HepG2 (cell line): ENCODE measurements around the gene MLXIPL. TPM values are rescaled to one million over a fixed set of nuclear protein-coding genes. Genes with fewer than 3 reads are reported as not detected.

Experiments used
- CC2D1A ChIP-seq: sonication (generic); formaldehyde crosslinking; IDR thresholded peaks from 2 replicates; pipeline ENCODE4 v1.8.1; 2023; ENCODE audit warnings: mild to moderate bottlenecking, missing genetic modification reagents
- DNMT1 ChIP-seq: sonication (generic); formaldehyde crosslinking; IDR thresholded peaks from 2 replicates; pipeline ENCODE4 v1.5.1; 2020; ENCODE audit warnings: mild to moderate bottlenecking, missing genetic modification reagents
- DPF2 ChIP-seq: sonication (generic); formaldehyde crosslinking; IDR thresholded peaks from 2 replicates; pipeline ENCODE4 v1.4.0; 2020; ENCODE audit warnings: mild to moderate bottlenecking, low read depth, missing genetic modification reagents, borderline replicate concordance
- FOSL1 ChIP-seq: sonication (generic); formaldehyde crosslinking; IDR thresholded peaks from 2 replicates; pipeline ENCODE4 v1.9.0; 2021; ENCODE audit warnings: missing genetic modification reagents, borderline replicate concordance
- HNRNPK ChIP-seq: fragments of 200-400 bp; formaldehyde crosslinking; IDR thresholded peaks from 2 replicates; pipeline ENCODE4 v1.6.1; 2018; ENCODE audit warnings: low read length, low read depth, moderate library complexity, mild to moderate bottlenecking; ENCODE audit not compliant: poor library complexity, severe bottlenecking
- JUNB ChIP-seq: sonication (generic); formaldehyde crosslinking; IDR thresholded peaks from 2 replicates; pipeline ENCODE4 v1.8.0; 2022; ENCODE audit warnings: missing genetic modification reagents, mild to moderate bottlenecking, borderline replicate concordance
- KLF15 ChIP-seq: sonication (generic); formaldehyde crosslinking; IDR thresholded peaks from 2 replicates; pipeline ENCODE4 v1.8.1; 2023; ENCODE audit warnings: borderline replicate concordance, mild to moderate bottlenecking, inconsistent platforms, missing genetic modification reagents, mixed read lengths
- MAFK ChIP-seq, 2 experiments: IDR thresholded peaks in 1 of 2; conservative IDR thresholded peaks in 1 of 2; 2 replicates each; pipeline ENCODE4 v1.6.1; 2011; ENCODE audit warnings: improper control_type of control experiment in 2 of 2, low read length in 2 of 2
- MEIS1 ChIP-seq: sonication (generic); formaldehyde crosslinking; IDR thresholded peaks from 2 replicates; pipeline ENCODE4 v1.9.0; 2021; ENCODE audit warnings: mild to moderate bottlenecking, missing genetic modification reagents, moderate library complexity, borderline replicate concordance
- PAWR ChIP-seq: sonication (generic); formaldehyde crosslinking; IDR thresholded peaks from 2 replicates; pipeline ENCODE4 v1.4.0; 2020; ENCODE audit warnings: missing genetic modification reagents, mild to moderate bottlenecking, borderline replicate concordance
- SALL2 ChIP-seq: sonication (generic); formaldehyde crosslinking; IDR thresholded peaks from 2 replicates; pipeline ENCODE4 v1.8.1; 2023; ENCODE audit warnings: mild to moderate bottlenecking, missing genetic modification reagents, inconsistent platforms
- SETDB1 ChIP-seq: sonication (generic); formaldehyde crosslinking; IDR thresholded peaks from 2 replicates; pipeline ENCODE4 v1.5.1; 2020; ENCODE audit warnings: missing genetic modification reagents, mild to moderate bottlenecking, borderline replicate concordance
- SMARCE1 ChIP-seq: fragments of 450-650 bp; IDR thresholded peaks from 2 replicates; pipeline ENCODE4 v1.6.1; 2017; ENCODE audit warnings: borderline replicate concordance
- ZFP37 ChIP-seq: sonication (generic); formaldehyde crosslinking; IDR thresholded peaks from 2 replicates; pipeline ENCODE4 v1.4.0; 2020; ENCODE audit warnings: missing genetic modification reagents, borderline replicate concordance
- ZFP82 ChIP-seq: sonication (generic); formaldehyde crosslinking; IDR thresholded peaks from 2 replicates; pipeline ENCODE4 v1.5.1; 2020; ENCODE audit warnings: mild to moderate bottlenecking, missing genetic modification reagents, borderline replicate concordance
- ZFX ChIP-seq: sonication (generic); formaldehyde crosslinking; IDR thresholded peaks from 2 replicates; pipeline ENCODE4 v1.4.0; 2020; ENCODE audit warnings: mild to moderate bottlenecking, low read depth, missing genetic modification reagents, moderate library complexity
- ZKSCAN1 ChIP-seq: fragments of 150-350 bp; IDR thresholded peaks from 2 replicates; pipeline ENCODE4 v1.6.1; 2014; ENCODE audit warnings: low read length
- ZNF232 ChIP-seq: sonication (generic); formaldehyde crosslinking; IDR thresholded peaks from 2 replicates; pipeline ENCODE4 v1.4.0; 2020; ENCODE audit warnings: missing genetic modification reagents, borderline replicate concordance
- ZNF274 ChIP-seq: sonication (generic); formaldehyde crosslinking; IDR thresholded peaks from 2 replicates; pipeline ENCODE4 v1.5.1; 2020; ENCODE audit warnings: mild to moderate bottlenecking, missing genetic modification reagents
- ZNF530 ChIP-seq: sonication (generic); formaldehyde crosslinking; IDR thresholded peaks from 2 replicates; pipeline ENCODE4 v1.5.0; 2020; ENCODE audit warnings: low read depth, mild to moderate bottlenecking, missing genetic modification reagents
- ZNF747 ChIP-seq: sonication (generic); formaldehyde crosslinking; IDR thresholded peaks from 2 replicates; pipeline ENCODE4 v1.8.1; 2023; ENCODE audit warnings: missing genetic modification reagents, mild to moderate bottlenecking, borderline replicate concordance
- polyA plus RNA-seq, 8 experiments: library from polyadenylated mRNA; depleted of rRNA in 3 of 8; stranded (reverse) in 7 of 8; unstranded in 1 of 8; fragments of >200 nt; fragmentation: Illumina TruSeq in 4 of 8; extraction: Trizol in 4 of 8; gene quantifications; 2 replicates each; pipeline versions ENCODE4 v1.2.1 to v1.2.3, GENCODE V29; 2011 to 2016; ENCODE audit warnings: low read depth in 4 of 8, missing spikeins in 1 of 8, mixed read lengths in 1 of 8; ENCODE audit not compliant: insufficient read depth in 1 of 8
- total RNA-seq, 5 experiments: library from RNA; depleted of rRNA; stranded (reverse); fragments of >200 nt; fragmentation: Illumina TruSeq; extraction: Trizol; gene quantifications; 2 replicates each; pipeline ENCODE4 v1.2.3, GENCODE V29; 2016; ENCODE audit warnings: low read depth in 1 of 5
- TF ChIP-seq, protein P1 (sequence below), 2 experiments: sonication (generic) in 1 of 2; formaldehyde crosslinking in 1 of 2; IDR thresholded peaks; 2 replicates each; pipeline versions ENCODE4 v1.4.0 to v1.6.1; 2016 to 2020; ENCODE audit warnings: borderline replicate concordance in 1 of 2, low read depth in 1 of 2, mild to moderate bottlenecking in 1 of 2, missing genetic modification reagents in 1 of 2
- TF ChIP-seq, protein P2 (sequence below): sonication (generic); formaldehyde crosslinking; IDR thresholded peaks from 2 replicates; pipeline ENCODE4 v1.4.0; 2020; ENCODE audit warnings: missing genetic modification reagents, low read depth, mild to moderate bottlenecking, borderline replicate concordance

The MLXIPL gene
- total and polyA plus RNA-seq, 2 of the 13 experiments (the other 11 are each of a cell fraction or from before 2014, with no cell fraction given), result 51.6 to 60.1 TPM

DNA sequence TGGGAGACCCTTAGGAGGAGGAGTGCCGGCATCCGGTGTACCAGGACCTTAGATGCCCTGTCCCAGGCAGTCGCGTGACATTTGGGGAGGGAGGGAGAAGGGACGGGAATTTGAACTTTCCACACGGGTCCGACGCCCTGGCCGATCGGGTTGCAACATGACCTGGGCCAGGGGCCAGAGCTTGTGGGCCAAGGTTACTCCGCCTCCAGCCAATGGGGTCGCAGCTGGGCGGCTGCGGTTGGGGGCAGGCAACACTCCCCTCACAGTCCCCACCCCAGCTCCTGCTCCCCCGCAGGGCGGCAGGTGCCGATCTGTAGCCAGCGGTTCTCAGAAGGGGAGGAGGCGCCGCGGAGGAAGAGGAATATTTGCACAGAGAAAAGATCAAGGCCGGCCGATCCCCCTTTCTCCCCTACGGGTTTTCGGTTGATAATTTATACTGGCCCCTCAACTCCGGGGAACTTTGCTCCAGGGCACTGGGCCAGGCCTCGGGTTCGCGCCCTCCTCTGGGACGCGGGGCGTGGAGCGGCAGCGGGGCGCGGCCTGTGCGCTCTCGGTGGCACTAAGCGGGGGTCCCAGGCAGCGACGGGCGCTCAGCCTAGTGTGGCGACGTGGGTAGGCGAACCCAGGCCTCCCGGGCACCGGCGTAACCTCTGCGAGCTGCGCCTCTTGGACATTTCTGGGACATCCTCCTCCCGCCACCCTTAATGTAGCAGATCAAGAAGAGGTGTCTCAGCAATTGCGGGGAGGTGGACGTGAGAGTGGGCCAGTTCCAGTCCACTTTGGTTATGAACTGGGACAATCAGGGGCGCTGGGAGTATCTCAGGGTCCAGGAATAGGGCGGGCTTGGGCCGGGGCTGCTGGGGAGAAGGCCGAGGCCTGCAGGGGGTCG, 1.2 kb downstream of the MLXIPL start (continued):
- TF ChIP-seq, protein P1, sequence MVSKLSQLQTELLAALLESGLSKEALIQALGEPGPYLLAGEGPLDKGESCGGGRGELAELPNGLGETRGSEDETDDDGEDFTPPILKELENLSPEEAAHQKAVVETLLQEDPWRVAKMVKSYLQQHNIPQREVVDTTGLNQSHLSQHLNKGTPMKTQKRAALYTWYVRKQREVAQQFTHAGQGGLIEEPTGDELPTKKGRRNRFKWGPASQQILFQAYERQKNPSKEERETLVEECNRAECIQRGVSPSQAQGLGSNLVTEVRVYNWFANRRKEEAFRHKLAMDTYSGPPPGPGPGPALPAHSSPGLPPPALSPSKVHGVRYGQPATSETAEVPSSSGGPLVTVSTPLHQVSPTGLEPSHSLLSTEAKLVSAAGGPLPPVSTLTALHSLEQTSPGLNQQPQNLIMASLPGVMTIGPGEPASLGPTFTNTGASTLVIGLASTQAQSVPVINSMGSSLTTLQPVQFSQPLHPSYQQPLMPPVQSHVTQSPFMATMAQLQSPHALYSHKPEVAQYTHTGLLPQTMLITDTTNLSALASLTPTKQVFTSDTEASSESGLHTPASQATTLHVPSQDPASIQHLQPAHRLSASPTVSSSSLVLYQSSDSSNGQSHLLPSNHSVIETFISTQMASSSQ (IDR thresholded peaks at IDR 0.05; ENCODE audit: low read depth), result 0 out of 2 replicates have a peak, but pooled peaks have one; percentile 16
- TF ChIP-seq, protein P1 (CRISPR knock-in tag; IDR thresholded peaks at IDR 0.05; ENCODE audit: borderline replicate concordance), result peak; percentile 90; the same call in 1 of the 2 replicates
- TF ChIP-seq PAWR (CRISPR knock-in tag) (no peak), CC2D1A (0 out of 2 replicates have a peak, but pooled peaks have one; percentile 24), ZFP82 (no peak), SALL2 (CRISPR knock-in tag) (no peak), FOSL1 (no peak), ZNF747 (CRISPR knock-in tag) (peak; percentile 81), HNRNPK (peak; percentile 69), ZFX (CRISPR knock-in tag) (peak; percentile 86), MAFK (conservative IDR thresholded peaks at IDR 0.05 in 1 of 2, IDR thresholded peaks at IDR 0.05 in 1 of 2; ENCODE audit: low read length in 2 of 2) (no peak), KLF15 (CRISPR knock-in tag) (peak; percentile 28; the same call in 1 of the 2 replicates), SMARCE1 (no peak), JUNB (CRISPR knock-in tag) (no peak), ZNF232 (CRISPR knock-in tag) (no peak), ZNF274 (CRISPR knock-in tag) (peak; percentile 51; the same call in 1 of the 2 replicates), SETDB1 (CRISPR knock-in tag) (no peak), MEIS1 (CRISPR knock-in tag) (peak; percentile 60), ZNF530 (CRISPR knock-in tag) (no peak), DNMT1 (CRISPR knock-in tag) (no peak), ZKSCAN1 (no peak; the same call in 1 of the 2 replicates), DPF2 (CRISPR knock-in tag) (peak; percentile 37; the same call in 1 of the 2 replicates), ZFP37 (no peak)
- TF ChIP-seq, protein P2, sequence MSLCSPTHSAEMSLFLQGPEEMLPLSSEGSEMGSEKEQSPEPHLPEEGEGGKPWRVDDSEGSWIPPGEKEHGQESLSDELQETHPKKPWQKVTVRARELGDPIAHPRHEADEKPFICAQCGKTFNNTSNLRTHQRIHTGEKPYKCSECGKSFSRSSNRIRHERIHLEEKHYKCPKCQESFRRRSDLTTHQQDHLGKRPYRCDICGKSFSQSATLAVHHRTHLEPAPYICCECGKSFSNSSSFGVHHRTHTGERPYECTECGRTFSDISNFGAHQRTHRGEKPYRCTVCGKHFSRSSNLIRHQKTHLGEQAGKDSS (CRISPR knock-in tag), result no peak
